Activated CD4-positive, alpha-beta T cell treated with anti-CD3 and anti-CD28 coated beads, Interleukin-2, amount 10 ng/mL, durations not matched to agents 7 days and 5 days (primary cell): ENCODE data around the gene AIPL1. TPM values are rescaled to one million over a fixed set of nuclear protein-coding genes. Genes with fewer than 3 reads are reported as not detected.
A peak's percentile ranks its signal among the peaks of the same experiment; 100 is the strongest.

ENCODE experiments used
- CTCF ChIA-PET: fragments of 350-600 bp; sonication (Branson Sonifier 250); formaldehyde crosslinking; loops from one replicate; lab custom pipeline; 2021; ENCODE audit warnings: antibody characterized with exemption; lab: Charles Lee
- POLR2A ChIA-PET: fragments of 350-600 bp; sonication (Branson Sonifier 250); formaldehyde crosslinking; loops from one replicate; lab custom pipeline; 2021; ENCODE audit warnings: antibody characterized with exemption; lab: Charles Lee
- DNase-seq: peaks from one replicate; pipeline ENCODE4 v3.0.0-alpha.2; 2020
- H3K27ac Mint-ChIP-seq: one replicate; pipeline ENCODE4 v1.8.0; 2021; ENCODE audit warnings: mild to moderate bottlenecking, moderate library complexity, mixed read lengths
- H3K27me3 Mint-ChIP-seq: one replicate; pipeline ENCODE4 v1.8.0; 2021; ENCODE audit warnings: mixed read lengths
- H3K36me3 Mint-ChIP-seq: one replicate; pipeline ENCODE4 v1.8.0; 2021; ENCODE audit warnings: low read depth, mixed read lengths
- H3K4me1 Mint-ChIP-seq: one replicate; pipeline ENCODE4 v1.8.0; 2021; ENCODE audit warnings: mixed read lengths
- H3K4me3 Mint-ChIP-seq: one replicate; pipeline ENCODE4 v1.8.0; 2021; ENCODE audit warnings: mild to moderate bottlenecking, moderate library complexity, mixed read lengths
- H3K9me3 Mint-ChIP-seq: one replicate; pipeline ENCODE4 v1.8.0; 2021; ENCODE audit warnings: mixed read lengths
- total RNA-seq, 2 experiments: library from RNA; stranded (reverse); gene quantifications; one replicate each; pipeline ENCODE4 v1.2.3, GENCODE V29; 2021

The AIPL1 gene
- total RNA-seq, 2 experiments from 2014 or later: not detected

DNA sequence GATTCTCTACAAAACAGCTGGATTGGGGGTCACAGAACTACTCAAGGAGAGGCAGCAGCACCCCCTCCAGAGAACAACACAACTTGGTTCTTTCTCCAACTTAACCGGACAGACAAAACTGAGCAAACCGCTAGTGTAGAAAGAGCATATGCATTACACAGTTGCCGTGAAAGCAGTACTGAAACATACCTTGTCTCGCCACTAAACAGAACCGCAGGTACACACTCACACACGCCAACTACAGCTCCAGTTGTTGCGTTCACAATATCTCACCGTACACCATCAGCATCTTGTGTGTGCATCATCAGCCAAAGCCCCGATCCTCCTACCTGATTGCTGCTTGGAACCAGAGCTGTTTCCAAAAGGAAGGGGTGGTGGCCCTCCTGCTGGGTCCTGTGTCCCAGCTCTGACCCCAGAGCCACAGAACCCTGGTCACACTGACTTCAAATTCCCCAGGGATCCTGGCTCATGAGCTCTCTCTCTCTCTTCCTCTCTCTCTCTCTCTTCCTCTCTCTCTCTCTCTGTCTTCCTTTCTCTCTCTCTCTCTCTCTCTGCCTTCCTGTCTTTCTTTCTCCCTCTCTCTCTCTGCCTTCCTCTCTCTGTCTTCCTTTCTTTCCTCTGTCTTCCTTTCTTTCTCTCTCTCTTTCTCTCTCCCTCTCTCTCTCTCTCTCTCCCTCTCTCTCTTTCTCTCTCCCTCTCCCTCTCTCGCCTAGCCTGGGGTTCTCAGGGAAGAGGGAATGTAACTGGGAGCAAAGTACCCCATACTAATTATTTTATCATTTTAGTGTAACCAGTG is 17.7 kb upstream of the AIPL1 start:
- Mint-ChIP-seq H3K4me3 (no peak overlapping the region), H3K27ac (no peak overlapping the region), H3K4me1 (peaks cover 14% of the 10 kb centered on the region), H3K27me3 (peaks cover 9% of the 10 kb centered on the region), H3K9me3 (no peaks in the 10 kb centered on the region), H3K36me3 (peaks cover 5% of the 10 kb centered on the region)
- ChIA-PET POLR2A (interaction anchor here (0.5 to 0.7 kb wide), 2 partner anchors 28 to 273 kb away, joined by 3 to 4 read pairs; no protein-coding TSS in a partner anchor), CTCF (no interaction called here)
- DNase-seq: no peak

DNA sequence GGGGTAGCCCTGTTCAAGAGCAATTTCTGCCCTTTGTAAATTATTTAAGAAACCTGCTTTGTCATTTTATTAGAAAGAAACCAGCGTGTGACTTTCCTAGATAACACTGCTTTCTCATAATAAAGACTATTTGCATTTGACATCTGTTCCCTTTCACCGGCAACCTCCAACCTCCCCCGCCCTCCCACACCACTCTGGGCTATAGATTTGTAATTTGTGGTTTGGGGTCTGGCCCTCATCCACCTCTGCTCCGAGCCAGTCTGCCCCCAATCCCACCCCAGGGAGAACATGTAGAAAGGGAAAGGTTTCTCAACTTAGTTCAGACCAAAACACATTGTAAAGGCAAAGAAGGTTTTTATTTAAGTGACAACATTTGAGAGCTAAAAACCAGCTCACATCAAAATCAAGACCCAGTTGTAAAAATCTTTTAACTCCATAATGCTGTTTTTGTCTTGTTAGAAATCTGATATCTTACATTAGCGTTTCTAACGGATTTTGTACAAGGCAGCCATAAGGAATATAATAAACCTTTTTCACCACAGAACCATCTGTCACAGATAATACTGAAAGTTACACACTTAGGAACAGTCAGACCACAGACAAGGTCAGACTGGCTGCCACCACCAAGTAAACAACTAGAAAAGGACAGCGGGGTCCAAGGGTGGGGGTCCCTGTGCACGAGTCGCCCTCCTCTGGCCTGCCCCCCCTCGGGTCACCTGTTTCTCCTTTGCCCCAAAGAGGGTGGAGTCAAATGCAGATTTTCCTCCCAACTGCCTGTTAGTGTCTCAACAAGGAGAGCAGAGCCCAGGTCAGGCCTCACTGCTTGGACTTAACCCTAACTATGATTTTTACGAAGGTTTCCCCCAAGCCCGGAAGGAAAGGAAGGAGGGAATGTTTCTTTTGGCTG is 16.3 kb upstream of the AIPL1 start:
- ChIA-PET CTCF (no interaction called here), POLR2A (no interaction called here)
- H3K4me3 Mint-ChIP-seq: no peak overlapping the region
- peaks cover 5% of the 10 kb centered on the region for H3K4me1 Mint-ChIP-seq
- H3K9me3 Mint-ChIP-seq: no peaks in the 10 kb centered on the region
- H3K27ac Mint-ChIP-seq: peak overlapping the region; percentile 76
- no peak for DNase-seq
- H3K36me3 Mint-ChIP-seq: peaks cover 5% of the 10 kb centered on the region
- peaks cover 9% of the 10 kb centered on the region for H3K27me3 Mint-ChIP-seq

DNA sequence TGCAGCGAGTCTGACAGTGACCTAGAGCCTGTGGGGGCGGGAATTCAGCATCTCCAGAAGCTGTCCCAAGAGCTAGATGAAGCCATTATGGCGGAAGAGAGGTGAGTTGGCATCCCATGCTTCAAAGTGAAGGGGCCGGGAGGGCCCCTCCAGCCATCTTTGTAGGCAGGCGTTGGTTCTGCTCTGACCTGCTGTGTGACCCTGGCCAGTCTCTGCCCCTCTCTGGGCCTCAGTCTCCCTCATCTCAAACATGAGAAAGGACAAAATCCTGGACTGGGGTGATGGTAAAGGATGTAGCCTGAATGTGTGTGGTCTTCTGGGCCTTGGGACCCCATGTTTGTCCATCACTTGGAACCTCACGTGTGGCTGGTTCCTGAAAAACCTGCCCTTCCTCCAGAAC is 14.4 kb upstream of the AIPL1 start:
- POLR2A ChIA-PET: no interaction called here
- Mint-ChIP-seq H3K27me3 (peaks cover 7% of the 10 kb centered on the region), H3K9me3 (no peaks in the 10 kb centered on the region), H3K36me3 (peaks cover 9% of the 10 kb centered on the region), H3K27ac (no peak overlapping the region), H3K4me1 (peaks cover 4% of the 10 kb centered on the region), H3K4me3 (no peak overlapping the region)
- no peak for DNase-seq
- CTCF ChIA-PET: interaction anchor here (1.3 kb wide), 1 partner anchor 13 kb away, joined by 3 read pairs; no protein-coding TSS in a partner anchor

DNA sequence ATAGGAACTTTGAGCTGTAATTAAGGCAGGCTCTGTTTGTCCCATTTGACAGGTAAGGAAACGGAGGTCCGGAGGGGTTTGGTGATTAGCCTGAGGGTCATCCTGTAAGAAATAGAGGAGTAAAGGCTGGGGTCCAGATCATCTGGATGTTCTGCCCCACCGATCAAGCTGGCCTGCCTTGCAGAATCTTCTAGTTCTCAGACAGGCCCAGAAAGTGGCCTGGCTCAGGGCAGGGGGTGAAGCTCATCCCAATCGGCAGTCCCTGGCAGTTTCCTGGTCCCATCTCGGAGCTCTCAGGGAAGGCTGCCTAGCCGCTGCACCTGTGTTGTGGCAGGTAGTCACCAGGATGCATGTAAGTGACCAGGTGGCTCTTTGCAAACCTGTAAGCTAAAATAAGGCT is 13.6 kb upstream of the AIPL1 start:
- H3K27ac Mint-ChIP-seq: no peak overlapping the region
- H3K36me3 Mint-ChIP-seq: peaks cover 11% of the 10 kb centered on the region
- H3K9me3 Mint-ChIP-seq: no peaks in the 10 kb centered on the region
- peaks cover 6% of the 10 kb centered on the region for H3K27me3 Mint-ChIP-seq
- H3K4me1 Mint-ChIP-seq: peaks cover 9% of the 10 kb centered on the region
- ChIA-PET POLR2A (no interaction called here), CTCF (interaction anchor here (0.5 to 0.6 kb wide), 2 partner anchors 99 to 584 kb away, joined by 3 to 4 read pairs; no protein-coding TSS in a partner anchor)
- no peak overlapping the region for H3K4me3 Mint-ChIP-seq
- DNase-seq: no peak

DNA sequence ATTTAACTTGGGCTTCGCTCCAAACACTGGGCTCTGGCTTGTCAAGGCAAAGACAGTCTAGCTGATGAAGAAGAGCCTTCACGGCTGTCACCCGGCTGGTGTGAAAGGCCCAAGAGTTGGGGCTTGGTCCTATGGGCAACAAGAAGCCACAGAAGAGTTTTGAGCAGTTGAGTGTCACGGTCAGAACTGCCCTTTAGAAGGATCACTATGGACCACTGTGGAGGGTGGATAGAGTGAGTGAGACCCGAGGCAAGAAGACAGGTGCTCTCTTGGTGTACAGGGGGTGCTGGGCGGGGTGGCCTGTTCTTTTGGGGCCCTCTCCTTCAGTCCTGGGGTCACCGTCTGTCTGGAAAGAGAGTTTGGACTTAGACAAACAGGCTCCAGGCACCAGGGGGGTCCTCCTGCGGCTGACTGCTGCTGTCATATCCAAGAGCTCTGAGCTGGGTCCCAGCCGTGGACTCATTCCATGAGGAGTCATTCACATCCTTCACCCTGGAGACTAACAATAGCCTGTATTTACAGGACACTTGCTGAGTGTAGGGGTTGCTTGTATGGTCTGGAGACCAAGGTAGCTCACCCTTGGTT is 11.7 kb upstream of the AIPL1 start:
- peaks cover 2% of the 10 kb centered on the region for H3K9me3 Mint-ChIP-seq
- H3K27me3 Mint-ChIP-seq: peaks cover 8% of the 10 kb centered on the region
- peaks cover 11% of the 10 kb centered on the region for H3K36me3 Mint-ChIP-seq
- ChIA-PET CTCF (interaction anchor here (0.7 to 1.5 kb wide), 2 partner anchors 11 to 854 kb away, joined by 3 to 4 read pairs; no protein-coding TSS in a partner anchor), POLR2A (no interaction called here)
- peaks cover 13% of the 10 kb centered on the region for H3K4me1 Mint-ChIP-seq
- H3K27ac Mint-ChIP-seq: no peak overlapping the region
- DNase-seq: no peak
- H3K4me3 Mint-ChIP-seq: no peak overlapping the region

DNA sequence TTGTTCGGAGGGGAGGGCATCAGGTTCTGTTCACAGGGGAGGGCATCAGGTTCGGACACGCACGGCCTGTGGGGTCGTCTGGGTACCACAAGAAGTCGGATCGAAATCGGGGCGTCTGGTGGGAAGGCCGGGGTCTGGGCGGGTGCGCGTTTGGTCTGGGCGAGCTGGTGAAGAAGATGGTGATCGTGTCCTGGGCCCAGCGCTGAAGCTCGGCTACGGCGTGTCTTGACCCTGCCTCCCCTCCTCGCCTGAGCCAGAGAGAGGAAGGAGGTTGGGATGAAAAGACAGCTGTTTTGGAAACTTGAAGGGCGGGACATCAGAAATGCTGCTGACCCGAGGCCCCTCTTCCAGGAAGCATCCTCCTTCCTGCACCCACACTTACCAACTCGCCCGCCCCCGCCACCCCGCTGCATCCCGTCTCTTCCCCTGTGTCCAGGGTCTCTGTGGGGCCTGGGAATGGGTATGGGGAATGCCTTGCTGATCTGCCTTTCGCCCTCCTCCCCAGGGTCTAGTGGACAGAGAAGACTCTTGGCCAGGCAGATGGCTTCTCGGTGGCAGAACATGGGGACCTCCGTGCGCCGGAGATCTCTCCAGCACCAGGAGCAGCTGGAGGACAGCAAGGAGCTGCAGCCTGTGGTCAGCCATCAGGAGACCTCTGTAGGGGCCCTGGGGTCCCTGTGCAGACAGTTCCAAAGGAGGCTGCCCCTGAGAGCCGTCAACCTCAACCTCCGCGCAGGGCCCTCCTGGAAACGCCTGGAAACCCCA is 9.8 kb upstream of the AIPL1 start:
- peaks cover 2% of the 10 kb centered on the region for H3K9me3 Mint-ChIP-seq
- peaks cover 7% of the 10 kb centered on the region for H3K36me3 Mint-ChIP-seq
- POLR2A ChIA-PET: no interaction called here

DNA sequence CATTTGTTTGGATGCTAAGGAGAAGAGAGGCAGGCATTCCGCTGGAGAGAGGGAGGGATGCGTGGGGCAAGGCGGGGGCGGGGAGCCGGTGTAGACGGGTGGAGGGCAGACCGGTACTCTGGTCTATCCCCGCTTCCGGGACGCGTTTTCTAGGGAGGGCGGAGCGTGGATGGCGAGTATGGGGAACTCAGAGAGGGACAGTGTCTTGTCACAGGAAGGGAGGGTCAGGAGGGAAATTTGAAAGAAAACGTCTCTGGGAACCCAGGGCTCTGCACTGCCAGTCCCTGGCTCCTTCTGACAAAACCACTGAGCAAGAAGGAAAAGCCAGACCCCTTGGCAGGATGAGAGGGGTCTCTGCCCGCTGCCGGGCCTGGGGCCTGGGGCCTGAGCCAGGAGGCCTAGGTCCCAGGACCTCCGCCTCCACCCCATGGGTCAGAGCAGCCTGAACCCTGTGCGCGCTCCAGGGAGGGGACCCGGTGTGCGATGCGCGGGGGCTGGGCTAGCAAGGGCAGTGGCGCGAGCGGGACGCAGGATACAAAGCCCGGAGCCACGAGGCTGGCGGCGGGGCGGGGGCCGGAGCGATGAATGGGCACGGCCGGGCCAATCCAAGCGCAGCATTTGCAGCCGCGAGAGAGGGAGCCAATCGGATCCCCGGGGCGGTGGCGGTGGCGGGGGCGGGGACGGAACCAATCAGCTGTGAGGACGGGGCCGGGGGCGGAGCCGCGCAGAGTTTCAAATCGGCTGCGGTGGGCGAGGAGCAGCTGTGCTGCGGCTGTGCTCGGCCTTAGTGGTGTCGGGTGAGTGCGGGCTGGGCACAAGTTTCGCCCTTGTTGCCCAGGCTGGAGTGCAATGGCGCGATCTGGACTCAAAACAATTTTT is 9.0 kb upstream of the AIPL1 start, which contains the start of gene PIMREG:
TSS of gene PIMREG (plus strand) at position 764 of the 879 bp plus-strand sequence. CDS start 656 bp downstream, outside the sequence.
- DNase-seq: peak; percentile 94
- POLR2A ChIA-PET: no interaction called here
- Mint-ChIP-seq H3K36me3 (peaks cover 5% of the 10 kb centered on the region), H3K4me3 (peak within 1 kb of the TSS; percentile 91), H3K27ac (peak within 1 kb of the TSS; percentile 86), H3K27me3 (peaks cover 28% of the 10 kb centered on the region), H3K4me1 (peaks cover 13% of the 10 kb centered on the region), H3K9me3 (peaks cover 2% of the 10 kb centered on the region)
- CTCF ChIA-PET: interaction anchor here (1.2 kb wide), 1 partner anchor 10 kb away, joined by 3 read pairs; no protein-coding TSS in a partner anchor

More for the DNA sequence above, 9.8 kb upstream of the AIPL1 start:
- Mint-ChIP-seq H3K27ac (peak overlapping the region; percentile 78), H3K27me3 (peaks cover 20% of the 10 kb centered on the region), H3K4me1 (peaks cover 13% of the 10 kb centered on the region), H3K4me3 (peak overlapping the region; percentile 91)
- DNase-seq: no peak
- CTCF ChIA-PET: interaction anchor here (1.1 to 1.5 kb wide), 3 partner anchors 9 to 165 kb away, joined by 3 to 4 read pairs (median 3); no protein-coding TSS in a partner anchor

DNA sequence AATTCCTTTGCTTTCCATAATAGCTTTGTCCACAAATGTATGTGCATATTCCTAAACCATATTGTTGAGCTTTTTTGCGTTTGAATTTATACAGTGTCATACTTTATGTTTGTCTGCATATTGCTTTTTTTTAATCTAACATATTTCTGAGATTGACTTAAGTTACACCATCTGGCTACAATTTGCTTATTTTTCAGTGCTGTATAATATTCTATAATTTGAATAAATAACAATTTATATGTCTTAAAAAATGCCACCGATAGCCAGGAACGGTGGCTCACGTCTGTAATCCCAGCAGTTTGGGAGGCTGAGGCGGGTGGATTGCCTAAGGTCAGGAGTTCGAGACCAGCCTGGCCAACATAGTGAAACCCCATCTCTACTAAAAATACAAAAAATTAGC is 7.9 kb upstream of the AIPL1 start:
- peaks cover 33% of the 10 kb centered on the region for H3K27me3 Mint-ChIP-seq
- no peak overlapping the region for H3K27ac Mint-ChIP-seq
- peaks cover 2% of the 10 kb centered on the region for H3K9me3 Mint-ChIP-seq
- H3K4me1 Mint-ChIP-seq: peaks cover 13% of the 10 kb centered on the region
- POLR2A ChIA-PET: no interaction called here
- H3K36me3 Mint-ChIP-seq: peaks cover 5% of the 10 kb centered on the region
- CTCF ChIA-PET: interaction anchor here (0.7 kb wide), 1 partner anchor 957 kb away, joined by 3 read pairs; no protein-coding TSS in a partner anchor
- DNase-seq: no peak
- no peak overlapping the region for H3K4me3 Mint-ChIP-seq

DNA sequence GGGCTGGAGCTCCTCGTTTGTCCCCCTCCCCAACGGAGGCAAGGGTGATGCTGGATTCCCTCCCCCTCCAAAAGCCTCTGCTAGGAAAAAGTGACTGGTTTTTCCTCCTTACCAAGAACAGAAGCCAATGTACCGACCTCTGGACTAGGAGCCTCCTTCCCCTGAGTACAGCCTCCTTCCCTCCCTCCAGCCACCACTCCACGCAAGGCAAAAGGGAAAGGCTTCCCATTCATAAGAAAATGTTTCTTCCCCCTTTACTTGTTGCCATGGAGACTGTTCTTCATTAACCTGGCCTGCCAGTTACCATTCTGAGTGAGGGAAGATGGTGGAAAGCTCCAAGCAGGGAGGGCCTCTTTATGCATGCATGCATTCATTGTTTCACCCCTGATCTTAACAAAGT is 5.0 kb upstream of the AIPL1 start:
- peaks cover 4% of the 10 kb centered on the region for H3K36me3 Mint-ChIP-seq
- CTCF ChIA-PET: interaction anchor here (0.7 to 1.1 kb wide), 2 partner anchors 9 to 848 kb away, joined by 3 read pairs; no protein-coding TSS in a partner anchor

DNA sequence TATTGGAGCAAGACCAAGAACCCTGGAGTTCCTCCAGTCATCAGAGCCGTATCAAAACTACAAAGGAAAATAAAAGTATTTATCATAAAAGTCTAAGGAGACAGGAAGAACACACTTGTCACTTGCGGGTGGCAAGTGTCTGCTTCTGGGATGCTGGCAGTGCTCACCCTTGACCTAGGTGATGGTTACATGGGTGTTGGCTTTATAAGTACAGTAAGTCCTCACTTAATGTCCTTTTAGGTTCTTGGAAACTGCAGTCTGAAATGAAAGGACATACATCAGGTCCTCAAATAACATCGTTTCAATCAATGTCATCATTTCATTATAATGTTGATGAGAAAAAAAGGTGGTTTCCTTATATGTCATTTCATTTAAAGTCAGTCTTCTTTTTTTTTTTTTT is 3.0 kb upstream of the AIPL1 start:
- H3K27me3 Mint-ChIP-seq: peaks cover 59% of the 10 kb centered on the region
- DNase-seq: no peak
- H3K9me3 Mint-ChIP-seq: peaks cover 2% of the 10 kb centered on the region
- no peak overlapping the region for H3K4me3 Mint-ChIP-seq
- POLR2A ChIA-PET: no interaction called here
- H3K27ac Mint-ChIP-seq: no peak overlapping the region
- H3K4me1 Mint-ChIP-seq: no peaks in the 10 kb centered on the region
- CTCF ChIA-PET: no interaction called here
- no peaks in the 10 kb centered on the region for H3K36me3 Mint-ChIP-seq

More for the DNA sequence above, 5.0 kb upstream of the AIPL1 start:
- POLR2A ChIA-PET: no interaction called here
- no peak for DNase-seq
- Mint-ChIP-seq H3K27me3 (peaks cover 51% of the 10 kb centered on the region), H3K4me1 (peaks cover 13% of the 10 kb centered on the region), H3K4me3 (no peak overlapping the region), H3K27ac (no peak overlapping the region), H3K9me3 (peaks cover 2% of the 10 kb centered on the region)

DNA sequence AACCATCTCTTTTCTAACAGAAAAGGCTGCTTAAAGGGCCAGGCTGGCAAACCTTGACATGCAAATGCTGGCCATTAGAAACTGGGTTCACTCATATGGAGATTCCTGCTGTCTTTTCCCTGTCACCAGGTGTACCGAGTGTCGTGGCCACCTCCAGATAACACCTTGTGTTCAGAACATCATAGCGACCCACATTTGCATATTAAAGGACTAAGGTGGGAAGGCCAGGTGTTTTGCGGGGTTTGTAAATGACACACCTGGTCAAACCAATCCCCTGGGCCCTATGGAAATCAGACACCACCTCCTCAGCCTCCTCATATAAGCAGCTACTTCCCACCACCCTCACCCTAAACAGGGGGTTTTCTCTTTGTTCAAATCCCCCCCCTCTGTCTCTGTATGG is 2.5 kb upstream of the AIPL1 start:
- no peak for DNase-seq
- POLR2A ChIA-PET: no interaction called here
- no peaks in the 10 kb centered on the region for H3K4me1 Mint-ChIP-seq
- no peak overlapping the region for H3K27ac Mint-ChIP-seq
- CTCF ChIA-PET: no interaction called here
- peaks cover 60% of the 10 kb centered on the region for H3K27me3 Mint-ChIP-seq
- no peaks in the 10 kb centered on the region for H3K36me3 Mint-ChIP-seq
- H3K4me3 Mint-ChIP-seq: no peak overlapping the region
- no peaks in the 10 kb centered on the region for H3K9me3 Mint-ChIP-seq
